ENCODE results near the gene OR9A2. TPM values are rescaled to one million over a fixed set of nuclear protein-coding genes. Genes with fewer than 3 reads are reported as not detected.

OR9A2 gene
- total RNA-seq, 1 experiment from 2014 or later, result not detected

GRCh38 chr7:142992427-142992826 is 34.5 kb downstream of the OR9A2 start (continued):
- TF ChIP-seq ATF3 (CRISPR knock-in tag; conservative IDR thresholded peaks at IDR 0.05) (no peak), HMGA2 (CRISPR knock-in tag; IDR thresholded peaks at IDR 0.05) (no peak), ZNF425 (CRISPR knock-in tag; conservative IDR thresholded peaks at IDR 0.05) (no peak), JUN (CRISPR knock-in tag; IDR thresholded peaks at IDR 0.05) (no peak), ZBTB21 (CRISPR knock-in tag; IDR thresholded peaks at IDR 0.05; ENCODE audit: borderline replicate concordance) (no peak), PRDM15 (CRISPR knock-in tag; IDR thresholded peaks at IDR 0.05) (no peak), IRF2 (CRISPR knock-in tag; IDR thresholded peaks at IDR 0.05; ENCODE audit: borderline replicate concordance, low read depth) (no peak)

- Mint-ChIP-seq H3K9me3 (peaks cover 21% of the 10 kb centered on the region), H3K27ac (no peak overlapping the region)
- CTCF ChIA-PET, result no interaction called here
- TF ChIP-seq ZNF423 (CRISPR knock-in tag; IDR thresholded peaks at IDR 0.05), result no peak
- TF ChIP-seq ZNF219 (CRISPR knock-in tag; IDR thresholded peaks at IDR 0.05; ENCODE audit: borderline replicate concordance), result no peak
- TF ChIP-seq ATF3 (CRISPR knock-in tag; conservative IDR thresholded peaks at IDR 0.05), result no peak
- TF ChIP-seq ELF4 (CRISPR knock-in tag; IDR thresholded peaks at IDR 0.05; ENCODE audit: low read depth), result no peak
- TF ChIP-seq, protein P1, sequence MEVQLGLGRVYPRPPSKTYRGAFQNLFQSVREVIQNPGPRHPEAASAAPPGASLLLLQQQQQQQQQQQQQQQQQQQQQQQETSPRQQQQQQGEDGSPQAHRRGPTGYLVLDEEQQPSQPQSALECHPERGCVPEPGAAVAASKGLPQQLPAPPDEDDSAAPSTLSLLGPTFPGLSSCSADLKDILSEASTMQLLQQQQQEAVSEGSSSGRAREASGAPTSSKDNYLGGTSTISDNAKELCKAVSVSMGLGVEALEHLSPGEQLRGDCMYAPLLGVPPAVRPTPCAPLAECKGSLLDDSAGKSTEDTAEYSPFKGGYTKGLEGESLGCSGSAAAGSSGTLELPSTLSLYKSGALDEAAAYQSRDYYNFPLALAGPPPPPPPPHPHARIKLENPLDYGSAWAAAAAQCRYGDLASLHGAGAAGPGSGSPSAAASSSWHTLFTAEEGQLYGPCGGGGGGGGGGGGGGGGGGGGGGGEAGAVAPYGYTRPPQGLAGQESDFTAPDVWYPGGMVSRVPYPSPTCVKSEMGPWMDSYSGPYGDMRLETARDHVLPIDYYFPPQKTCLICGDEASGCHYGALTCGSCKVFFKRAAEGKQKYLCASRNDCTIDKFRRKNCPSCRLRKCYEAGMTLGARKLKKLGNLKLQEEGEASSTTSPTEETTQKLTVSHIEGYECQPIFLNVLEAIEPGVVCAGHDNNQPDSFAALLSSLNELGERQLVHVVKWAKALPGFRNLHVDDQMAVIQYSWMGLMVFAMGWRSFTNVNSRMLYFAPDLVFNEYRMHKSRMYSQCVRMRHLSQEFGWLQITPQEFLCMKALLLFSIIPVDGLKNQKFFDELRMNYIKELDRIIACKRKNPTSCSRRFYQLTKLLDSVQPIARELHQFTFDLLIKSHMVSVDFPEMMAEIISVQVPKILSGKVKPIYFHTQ (CRISPR knock-in tag; IDR thresholded peaks at IDR 0.05), result no peak
- TF ChIP-seq ATF2 (CRISPR knock-in tag; IDR thresholded peaks at IDR 0.05; ENCODE audit: borderline replicate concordance, low read depth), result no peak
- TF ChIP-seq ESRRA (CRISPR knock-in tag; IDR thresholded peaks at IDR 0.05; ENCODE audit: borderline replicate concordance), result no peak
- no peak for TF ChIP-seq PRRX2 (CRISPR knock-in tag; IDR thresholded peaks at IDR 0.05)
- TF ChIP-seq TEAD4 (CRISPR knock-in tag; IDR thresholded peaks at IDR 0.05), result no peak
- no peak for TF ChIP-seq ETV6 (CRISPR knock-in tag; IDR thresholded peaks at IDR 0.05)
- TF ChIP-seq PREB (CRISPR knock-in tag; IDR thresholded peaks at IDR 0.05; ENCODE audit: borderline replicate concordance), result no peak
- TF ChIP-seq SP1 (CRISPR knock-in tag; conservative IDR thresholded peaks at IDR 0.05), result no peak
- TF ChIP-seq, protein P2, sequence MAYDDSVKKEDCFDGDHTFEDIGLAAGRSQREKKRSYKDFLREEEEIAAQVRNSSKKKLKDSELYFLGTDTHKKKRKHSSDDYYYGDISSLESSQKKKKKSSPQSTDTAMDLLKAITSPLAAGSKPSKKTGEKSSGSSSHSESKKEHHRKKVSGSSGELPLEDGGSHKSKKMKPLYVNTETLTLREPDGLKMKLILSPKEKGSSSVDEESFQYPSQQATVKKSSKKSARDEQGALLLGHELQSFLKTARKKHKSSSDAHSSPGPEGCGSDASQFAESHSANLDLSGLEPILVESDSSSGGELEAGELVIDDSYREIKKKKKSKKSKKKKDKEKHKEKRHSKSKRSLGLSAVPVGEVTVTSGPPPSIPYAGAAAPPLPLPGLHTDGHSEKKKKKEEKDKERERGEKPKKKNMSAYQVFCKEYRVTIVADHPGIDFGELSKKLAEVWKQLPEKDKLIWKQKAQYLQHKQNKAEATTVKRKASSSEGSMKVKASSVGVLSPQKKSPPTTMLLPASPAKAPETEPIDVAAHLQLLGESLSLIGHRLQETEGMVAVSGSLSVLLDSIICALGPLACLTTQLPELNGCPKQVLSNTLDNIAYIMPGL (CRISPR knock-in tag; IDR thresholded peaks at IDR 0.05), result no peak
These were observed 42.6 kb downstream of the OR9A2 start for GRCh38 chr7:142984297-142984696.

More at GRCh38 chr7:142984297-142984696, 42.6 kb downstream of the OR9A2 start:
- ATAC-seq (no peak), DNase-seq (ENCODE audit: low spot score) (no peak)
- POLR2A ChIA-PET, result no interaction called here
- Mint-ChIP-seq H3K27me3 (ENCODE audit: low read depth) (peaks cover 2% of the 10 kb centered on the region), H3K4me1 (no peaks in the 10 kb centered on the region), H3K36me3 (no peaks in the 10 kb centered on the region), H3K4me3 (no peak overlapping the region)
